ENCODE results near the gene LHX2.

DNA sequence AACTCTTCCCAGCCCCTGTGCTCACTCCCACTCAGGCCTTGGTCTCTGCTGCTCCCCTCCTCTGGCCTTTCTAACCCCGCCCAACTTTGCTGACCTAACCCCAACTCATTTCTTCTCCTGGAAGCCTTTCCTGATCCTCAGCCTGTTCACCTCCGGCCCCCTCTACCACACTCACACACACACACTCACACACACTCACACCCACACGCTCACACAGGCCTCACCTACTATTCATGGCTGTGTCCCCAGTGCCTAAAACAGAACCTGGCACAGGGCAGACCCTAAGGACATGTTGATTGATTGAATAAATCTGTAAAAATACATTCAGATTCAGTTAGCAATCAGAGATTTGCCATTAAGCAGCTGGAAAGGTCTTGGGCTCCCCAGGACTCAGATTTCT, 28.5 kb upstream of the LHX2 start:
- TF ChIP-seq GATA2 (CRISPR knock-in tag; IDR thresholded peaks at IDR 0.05) (no peak), GABPA (tag; conservative IDR thresholded peaks at IDR 0.05; ENCODE audit: low read depth) (no peak), CTCF (IDR thresholded peaks at IDR 0.05 in 2 of 3, conservative IDR thresholded peaks at IDR 0.05 in 1 of 3; ENCODE audit: insufficient read depth in 2 of 3, low read depth in 1 of 3, low read length in 3 of 3) (no peak), YY1 (IDR thresholded peaks at IDR 0.05; ENCODE audit: borderline replicate concordance in 1 of 3, control insufficient read depth in 1 of 3, extremely low read depth in 1 of 3, insufficient read depth in 3 of 3, insufficient read length in 1 of 3, insufficient replicate concordance in 2 of 3, low read depth in 1 of 3, low read length in 2 of 3) (no peak), POLR2AphosphoS5 (IDR thresholded peaks at IDR 0.05; ENCODE audit: control insufficient read depth, insufficient read depth, low read depth, low read length) (no peak), TGIF2 (CRISPR knock-in tag; IDR thresholded peaks at IDR 0.05) (no peak), EZH2 (IDR thresholded peaks at IDR 0.05; ENCODE audit: borderline replicate concordance, low read depth, low read length) (no peak), FOS (IDR thresholded peaks at IDR 0.05; ENCODE audit: extremely low read depth, insufficient read length) (no peak), MAFF (IDR thresholded peaks at IDR 0.05; ENCODE audit: low read length) (no peak), ERF (CRISPR knock-in tag; IDR thresholded peaks at IDR 0.05) (no peak), ZBTB43 (CRISPR knock-in tag; IDR thresholded peaks at IDR 0.05) (no peak), ZNF197 (CRISPR knock-in tag; IDR thresholded peaks at IDR 0.05; ENCODE audit: low read depth) (no peak)
